Activated CD8-positive, alpha-beta memory T cell treated with anti-CD3 and anti-CD28 coated beads, Interleukin-2, amount 50 U/mL, for 4 hours (primary cell): ENCODE data around the gene CLEC2L.

Experiments
- DNase-seq: peaks from one replicate; pipeline ENCODE4 v3.0.0-alpha.2; 2020

The CLEC2L gene

DNA sequence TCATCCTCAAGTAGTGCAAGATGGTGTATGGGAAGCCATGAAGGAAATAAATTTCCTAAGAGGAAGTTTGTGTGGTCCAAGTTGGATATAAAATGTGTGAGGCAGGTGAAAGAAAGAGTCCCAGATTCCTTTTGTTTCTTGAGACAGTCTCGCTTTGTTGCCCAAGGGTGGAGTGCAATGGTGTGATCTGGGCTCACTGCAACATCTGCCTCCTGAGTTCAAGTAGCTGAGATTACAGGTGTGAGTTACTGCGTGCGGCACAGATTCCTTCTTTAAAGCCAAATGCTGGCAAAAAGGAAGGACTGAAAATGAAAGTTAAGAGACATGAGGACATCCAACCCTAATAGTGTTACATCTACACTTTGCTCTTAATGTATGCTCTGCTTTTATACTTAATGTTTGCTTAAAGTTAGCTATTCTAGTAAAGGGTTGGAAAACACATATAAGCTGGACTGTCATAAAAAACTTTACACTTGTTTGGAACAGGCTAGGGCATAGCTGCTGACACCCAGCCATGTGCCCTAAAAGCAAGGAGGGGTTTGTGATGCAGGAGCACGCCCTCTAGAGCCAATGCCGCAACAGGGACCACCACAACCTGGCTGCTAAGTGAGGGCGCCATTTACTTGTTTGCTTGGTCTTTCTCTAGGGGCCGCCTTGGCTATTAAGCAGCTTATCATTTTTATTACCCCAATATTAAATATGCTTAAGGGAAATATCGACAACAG, 34.5 kb downstream of the CLEC2L start:
- DNase-seq, result no peak

DNA sequence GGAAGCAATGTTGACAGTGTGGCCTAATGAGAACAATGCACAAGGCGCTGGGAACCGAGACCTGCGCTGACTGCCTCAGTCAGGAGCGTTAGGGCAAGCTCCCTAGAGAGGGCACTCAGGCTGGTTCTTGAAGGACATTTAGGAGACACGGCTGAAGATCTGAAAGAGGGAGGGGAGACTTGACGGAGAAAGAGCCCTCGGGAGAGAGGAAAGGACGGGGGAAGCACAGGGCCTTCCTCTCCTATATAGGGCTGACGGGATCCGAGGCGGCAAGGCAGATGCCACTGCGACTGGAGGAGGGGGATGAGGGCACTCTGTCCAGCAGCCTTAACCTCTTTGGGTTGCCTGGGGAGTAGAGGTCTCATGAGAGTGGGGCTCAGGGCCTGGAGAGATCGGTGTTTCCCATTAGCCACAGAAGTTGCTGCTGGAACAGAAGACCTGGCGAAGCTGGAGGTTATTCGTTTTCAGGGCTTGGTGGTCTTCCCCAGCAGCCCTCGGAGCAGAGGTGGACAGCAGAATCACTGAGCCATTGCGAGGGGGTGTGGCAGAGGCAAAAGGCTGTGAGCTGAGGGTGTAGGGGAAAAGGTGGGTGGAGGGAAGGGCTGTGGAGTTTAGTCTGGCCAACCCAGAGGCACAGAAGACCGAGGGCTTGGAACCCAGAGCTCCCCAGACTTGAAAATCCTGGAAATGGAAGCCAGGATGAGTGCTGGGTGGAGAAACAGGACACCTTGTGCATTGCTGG, 36.0 kb downstream of the CLEC2L start:
- DNase-seq, result no peak

DNA sequence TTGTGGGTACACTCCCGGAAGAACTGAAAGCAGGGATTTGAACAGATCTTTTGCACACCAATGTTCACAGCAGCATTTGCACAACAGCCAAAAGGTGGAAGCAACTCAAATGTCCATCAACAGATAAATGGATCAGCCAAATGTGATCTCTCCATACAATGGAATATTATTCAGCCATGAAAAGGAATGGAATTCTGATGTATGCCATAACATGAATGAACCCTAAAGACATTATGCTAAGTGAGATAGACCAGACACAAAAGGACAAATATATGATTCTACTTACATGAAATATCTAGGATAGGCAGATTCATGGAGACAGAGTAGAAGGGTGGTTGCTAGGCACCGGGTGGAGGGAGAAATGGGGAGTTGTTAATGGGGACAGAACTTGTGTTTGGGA, 36.7 kb downstream of the CLEC2L start:
- no peak for DNase-seq

DNA sequence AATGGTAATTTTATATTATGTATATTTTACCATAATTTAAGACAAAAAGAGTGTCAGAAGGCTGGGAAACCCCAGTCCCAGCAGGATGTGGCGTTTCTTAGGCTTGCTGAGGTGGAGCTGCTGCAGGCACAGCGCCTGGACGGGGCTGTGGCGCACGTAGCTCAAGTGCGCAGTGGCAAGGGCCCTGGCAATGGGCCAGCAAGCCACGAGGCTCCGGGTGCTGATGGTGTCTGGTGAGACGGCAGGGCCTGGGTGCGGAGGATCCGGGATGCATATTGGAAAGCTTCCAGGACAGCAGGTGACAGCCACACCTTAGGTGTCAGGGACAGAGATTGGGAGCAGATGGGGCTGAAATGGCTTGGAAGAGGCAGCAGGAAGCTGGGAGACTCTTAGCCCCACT, 37.2 kb downstream of the CLEC2L start:
- DNase-seq, result no peak

DNA sequence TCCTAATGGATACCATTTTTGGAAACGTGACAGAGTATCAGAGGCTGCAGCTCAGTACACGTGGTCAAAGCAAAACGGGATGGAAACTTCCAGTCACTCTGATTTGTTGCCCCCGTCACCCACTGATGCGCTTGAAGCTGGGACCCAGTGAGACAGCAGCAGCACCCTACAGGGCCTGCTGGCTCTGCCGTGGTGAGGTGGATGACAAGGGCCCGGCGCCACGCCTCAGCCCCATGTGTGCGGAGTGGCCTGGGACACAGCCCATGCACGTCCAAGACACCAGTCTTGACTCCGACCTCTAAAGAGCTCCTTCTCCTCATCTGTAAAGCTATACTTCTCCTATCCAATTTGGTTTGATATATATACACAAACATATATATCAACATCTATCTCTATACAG, 39.0 kb downstream of the CLEC2L start:
- no peak for DNase-seq

DNA sequence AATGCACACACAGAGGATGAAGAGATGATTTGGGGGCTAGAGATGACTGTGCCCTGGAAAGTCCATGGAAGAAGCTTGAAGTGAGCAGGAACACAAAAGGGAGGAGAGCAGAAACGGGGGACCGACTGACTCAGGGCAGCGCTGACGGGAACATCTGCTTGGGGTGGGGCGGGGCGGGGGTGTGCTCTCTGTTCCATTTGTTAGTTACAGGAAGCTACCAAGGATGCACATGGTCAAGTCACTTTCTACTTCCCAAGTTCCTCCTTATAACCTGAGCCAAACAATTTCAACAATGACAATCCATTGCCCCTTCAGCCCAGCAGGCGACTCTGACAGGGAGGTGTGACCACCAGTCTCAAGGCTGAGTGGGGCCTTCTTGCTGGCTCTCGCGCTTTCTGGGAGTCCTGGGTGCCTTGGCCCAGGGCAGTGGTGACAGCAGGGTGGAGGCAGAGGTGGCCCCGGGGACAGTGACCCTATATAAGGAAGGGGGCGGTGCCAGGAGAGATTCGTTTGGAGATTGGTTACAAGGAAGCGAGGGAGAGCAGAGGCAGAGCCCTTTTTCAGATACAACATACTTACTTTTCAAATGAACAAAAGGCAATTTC, 39.6 kb downstream of the CLEC2L start:
- DNase-seq, result no peak

DNA sequence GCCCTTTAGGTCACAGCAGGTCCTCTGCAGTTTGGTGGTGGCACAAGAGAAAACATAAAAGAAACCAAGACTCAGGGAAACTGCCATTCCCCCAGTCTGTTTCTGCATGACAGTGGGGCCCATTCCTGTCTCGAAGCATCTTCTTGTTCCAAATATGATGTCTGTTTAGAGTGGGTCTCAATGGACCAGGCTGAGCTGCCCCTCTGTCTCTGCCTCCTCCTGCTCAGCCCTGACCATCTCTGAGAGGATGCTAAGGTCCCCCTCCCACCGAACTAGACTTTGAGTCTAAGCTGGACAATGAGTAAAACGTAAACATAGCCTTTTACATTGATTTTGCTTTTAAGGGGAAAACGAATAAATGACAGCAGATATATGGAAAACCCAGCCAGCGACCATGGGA, 40.4 kb downstream of the CLEC2L start:
- no peak for DNase-seq

DNA sequence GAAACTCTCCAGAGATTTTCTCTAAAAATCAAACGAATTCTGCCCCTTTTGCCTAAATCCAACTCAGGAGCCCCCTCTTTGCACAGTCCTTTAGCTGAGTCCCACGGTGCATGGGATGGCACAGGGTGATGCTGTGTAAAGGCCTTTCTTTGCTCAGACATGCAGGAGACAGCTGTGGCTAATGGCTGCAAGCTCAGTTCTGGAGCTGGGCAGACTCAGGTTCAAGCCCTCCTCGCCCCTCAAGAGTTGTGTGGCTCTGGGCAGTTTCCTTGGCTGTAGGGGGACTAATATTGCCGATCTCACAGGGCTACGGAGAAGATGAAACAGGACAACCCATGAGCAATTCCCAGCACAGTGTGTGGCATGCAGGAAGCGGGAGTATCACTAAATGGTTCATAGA, 42.6 kb downstream of the CLEC2L start:
- no peak for DNase-seq

DNA sequence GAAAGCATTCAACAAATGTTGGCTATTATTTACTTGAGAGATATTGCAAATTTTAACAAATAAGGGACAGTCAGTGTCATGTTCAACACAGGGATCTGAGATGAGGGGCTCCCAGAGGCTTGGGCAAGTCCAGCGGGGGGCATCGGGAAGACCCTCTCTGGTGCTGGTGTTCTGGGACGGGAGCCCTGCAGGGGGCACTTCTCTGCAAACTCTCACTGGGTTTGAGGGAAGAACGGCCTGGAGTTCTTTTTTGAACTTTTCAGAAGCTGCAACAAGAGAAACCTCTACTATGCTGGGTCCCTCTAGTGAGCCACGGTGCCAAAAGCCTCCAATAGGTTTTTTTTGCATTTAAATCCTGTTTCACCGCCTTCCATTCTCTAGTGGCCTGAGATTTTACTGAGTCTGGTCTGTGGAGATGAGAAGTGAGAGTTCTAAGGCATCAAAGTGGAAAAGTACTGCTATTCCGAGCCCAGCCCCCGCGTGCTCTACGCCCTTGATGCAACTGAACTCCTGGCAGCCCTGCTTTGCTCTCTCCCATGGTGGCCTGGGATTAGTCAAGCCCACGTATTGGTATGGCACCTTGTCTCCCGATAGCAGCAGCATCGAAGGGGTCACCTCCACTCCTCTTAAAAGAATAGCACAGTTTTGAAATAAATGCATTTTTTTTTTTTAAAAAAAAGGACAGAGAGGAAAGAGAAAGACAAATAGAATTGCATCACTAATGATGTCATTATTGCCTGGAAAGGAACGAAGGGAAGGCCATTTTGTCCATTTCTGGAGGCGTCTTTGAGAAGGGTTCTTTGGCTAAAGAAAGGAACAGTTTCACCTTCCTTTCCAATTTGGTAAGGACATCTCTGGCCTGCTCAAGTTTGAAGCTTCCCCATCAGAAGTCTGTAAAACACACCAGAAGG, 43.5 kb downstream of the CLEC2L start:
- no peak for DNase-seq

DNA sequence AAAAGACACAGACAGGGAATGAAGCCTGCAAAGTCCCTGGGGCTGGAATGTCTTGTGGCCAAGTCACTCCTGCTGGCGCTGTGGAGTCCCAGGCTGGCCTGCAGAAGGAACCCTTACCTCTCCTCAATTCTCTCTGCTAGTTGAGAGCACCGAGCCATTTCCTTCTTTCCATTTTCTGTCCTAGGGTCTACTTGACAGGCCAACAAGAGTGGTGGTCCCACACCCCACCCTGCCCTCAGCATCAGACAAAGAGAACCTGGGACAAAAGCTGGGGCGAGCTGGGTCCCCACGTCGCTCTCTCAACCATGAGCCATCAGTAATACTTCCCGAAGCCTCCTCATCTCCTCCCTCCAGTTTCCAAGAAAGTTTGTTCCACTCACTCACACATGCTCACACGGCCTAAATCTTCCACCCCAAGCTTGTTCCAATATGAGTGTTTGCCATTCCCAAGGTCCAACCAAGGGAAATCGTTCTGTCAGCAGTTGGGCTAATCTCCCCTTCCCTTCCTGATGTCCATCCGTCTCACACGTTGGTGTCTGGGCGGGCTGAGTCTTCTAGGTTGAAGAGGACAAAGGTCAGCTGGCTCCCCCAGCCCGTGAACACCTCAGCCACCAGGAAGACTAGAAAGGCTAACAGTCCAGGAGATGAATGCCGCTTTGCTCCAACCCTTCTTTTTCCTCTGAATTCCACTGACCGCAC, 44.3 kb downstream of the CLEC2L start:
- DNase-seq, result no peak

DNA sequence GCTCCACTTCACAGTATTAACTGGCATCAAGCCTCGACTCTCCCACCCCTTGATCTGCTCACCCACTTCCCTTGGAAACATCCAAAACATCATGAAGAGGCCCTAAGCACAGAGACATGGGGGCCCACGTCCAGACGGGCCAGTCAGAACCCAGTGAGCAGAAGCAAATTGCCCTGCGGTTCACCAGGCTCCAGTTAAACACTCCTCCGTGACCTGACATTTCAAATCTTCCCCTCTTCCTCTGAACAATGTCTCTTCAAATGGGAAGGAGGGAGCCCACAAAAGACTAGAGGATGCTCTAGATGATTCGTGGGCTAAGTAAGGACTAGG, 44.8 kb downstream of the CLEC2L start:
- DNase-seq, result no peak

DNA sequence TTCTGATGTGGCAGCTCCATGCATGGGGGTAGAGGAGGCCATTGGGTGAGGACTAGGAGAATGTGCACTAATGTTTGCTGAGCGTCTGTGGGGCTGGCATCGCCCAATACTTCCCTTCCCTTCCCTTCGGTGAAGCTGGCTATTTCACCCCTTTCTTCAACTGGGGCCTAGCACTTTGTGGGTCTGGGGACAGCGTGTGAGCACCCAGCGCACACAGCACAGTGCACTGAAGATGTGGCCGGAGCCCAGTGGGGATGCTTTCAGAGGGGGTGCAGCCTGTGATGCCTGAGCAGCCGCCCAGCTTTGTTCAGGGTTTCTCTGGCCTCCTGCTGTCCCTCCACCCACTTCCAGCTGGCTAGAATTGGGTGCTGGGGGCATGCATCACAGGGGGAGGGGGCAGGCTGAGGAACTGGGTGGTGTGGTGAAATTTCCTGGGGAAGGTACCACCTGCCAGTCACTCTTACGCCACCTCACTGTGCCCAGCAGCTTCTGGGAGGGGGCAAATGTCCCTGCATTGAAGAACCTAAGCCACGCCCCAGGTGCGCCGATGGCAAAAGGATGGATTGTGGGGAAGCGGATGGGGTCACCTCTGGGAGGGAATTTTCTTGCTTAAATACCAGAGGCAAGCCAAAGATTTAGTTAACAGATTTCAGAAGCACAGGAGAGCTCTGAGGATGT, 45.5 kb downstream of the CLEC2L start:
- no peak for DNase-seq

DNA sequence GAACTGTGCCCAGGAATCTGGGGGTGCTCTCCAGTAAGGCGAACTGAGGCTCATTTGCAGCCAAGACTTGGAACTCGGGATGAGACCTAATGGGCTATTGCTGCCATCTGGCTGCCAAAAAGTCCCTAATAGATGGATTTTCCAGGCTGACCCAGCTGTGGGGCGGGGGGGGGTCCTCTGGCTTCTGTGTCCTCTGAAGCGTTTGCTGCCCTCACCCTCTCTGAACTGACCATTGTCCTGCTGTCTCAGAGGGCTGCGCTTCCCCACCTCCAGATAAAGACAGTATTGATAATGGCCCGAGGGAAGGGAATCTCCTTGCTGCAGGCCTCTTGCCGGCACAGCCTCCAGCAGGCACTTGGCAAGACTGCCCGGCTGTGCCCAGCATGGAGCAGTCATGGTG, 46.6 kb downstream of the CLEC2L start:
- no peak for DNase-seq

DNA sequence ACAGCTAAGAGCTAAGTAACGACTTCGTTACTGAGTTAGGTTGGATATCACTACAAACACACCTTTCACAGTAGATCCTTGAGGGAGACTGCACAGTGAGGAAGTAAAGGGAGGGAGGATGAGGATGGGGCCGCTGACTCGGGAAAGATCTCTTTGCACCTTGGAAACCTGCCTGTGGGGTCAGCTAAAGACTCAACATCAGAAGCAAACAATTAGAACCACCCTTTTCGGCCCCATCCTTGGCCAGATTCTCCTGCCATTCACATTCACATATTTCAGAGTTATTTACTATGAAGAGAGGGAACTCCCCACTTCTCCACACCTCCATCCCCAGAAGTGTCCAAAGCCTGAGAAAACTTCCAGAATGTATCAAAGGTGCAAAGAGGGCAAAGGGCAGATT, 47.1 kb downstream of the CLEC2L start:
- no peak for DNase-seq

DNA sequence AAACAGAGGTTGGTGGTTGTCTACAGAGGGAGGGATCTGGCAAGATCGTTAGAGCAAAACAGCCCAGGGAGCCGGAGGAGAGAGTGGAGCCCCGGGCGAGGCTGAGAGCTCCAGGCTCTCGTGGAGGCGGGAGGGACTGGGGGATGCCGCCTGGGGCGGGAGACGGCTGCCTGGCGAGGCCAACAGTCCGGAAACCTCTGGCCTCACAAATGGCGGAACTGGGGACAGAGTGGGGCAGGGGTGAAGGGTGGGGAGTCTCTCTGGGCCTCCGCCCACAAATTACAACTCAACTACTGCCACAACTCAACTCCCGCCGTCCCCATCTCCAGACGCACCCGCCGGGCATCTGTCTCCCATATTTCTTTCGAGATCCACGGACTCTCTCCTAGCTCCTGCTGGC, 47.7 kb downstream of the CLEC2L start:
- DNase-seq, result no peak

DNA sequence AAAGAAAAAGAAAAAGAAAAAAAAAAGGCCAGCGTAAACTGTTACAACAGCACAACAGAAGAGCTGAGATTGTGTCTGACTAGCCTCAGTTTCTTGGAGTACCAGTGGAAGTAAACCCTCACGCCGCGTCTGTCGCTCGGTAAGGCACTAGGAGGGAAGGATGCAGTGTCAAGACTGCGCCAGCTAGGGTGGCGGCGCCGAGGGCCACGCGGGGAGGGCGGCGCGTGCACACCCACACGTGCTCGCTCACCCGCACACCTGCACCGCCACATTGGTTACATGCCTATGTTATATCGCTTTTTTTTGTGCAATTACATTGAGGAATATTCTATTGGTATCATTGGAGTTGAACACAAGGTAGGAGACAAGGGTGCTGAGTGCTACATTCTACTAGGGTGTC, 48.2 kb downstream of the CLEC2L start:
- DNase-seq, result no peak

DNA sequence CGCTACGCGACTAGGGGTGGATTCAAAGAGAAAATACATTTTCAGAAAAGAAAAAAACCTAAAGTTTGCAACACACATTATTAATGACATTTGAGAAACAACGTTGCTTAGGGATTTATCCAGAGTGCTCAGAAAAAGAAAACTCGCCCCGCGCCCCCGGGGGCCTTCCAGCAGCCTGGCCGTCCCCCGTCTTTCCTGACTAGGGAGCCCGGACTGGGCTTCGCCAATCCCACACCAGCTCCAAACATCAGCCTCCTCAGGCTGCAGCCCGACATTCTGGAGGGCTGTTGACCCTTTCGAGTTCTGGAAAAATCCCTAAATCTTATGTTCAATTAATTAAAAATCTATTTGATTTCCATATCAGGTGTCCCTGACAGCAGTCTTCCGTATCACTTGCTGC, 48.6 kb downstream of the CLEC2L start:
- DNase-seq, result no peak

DNA sequence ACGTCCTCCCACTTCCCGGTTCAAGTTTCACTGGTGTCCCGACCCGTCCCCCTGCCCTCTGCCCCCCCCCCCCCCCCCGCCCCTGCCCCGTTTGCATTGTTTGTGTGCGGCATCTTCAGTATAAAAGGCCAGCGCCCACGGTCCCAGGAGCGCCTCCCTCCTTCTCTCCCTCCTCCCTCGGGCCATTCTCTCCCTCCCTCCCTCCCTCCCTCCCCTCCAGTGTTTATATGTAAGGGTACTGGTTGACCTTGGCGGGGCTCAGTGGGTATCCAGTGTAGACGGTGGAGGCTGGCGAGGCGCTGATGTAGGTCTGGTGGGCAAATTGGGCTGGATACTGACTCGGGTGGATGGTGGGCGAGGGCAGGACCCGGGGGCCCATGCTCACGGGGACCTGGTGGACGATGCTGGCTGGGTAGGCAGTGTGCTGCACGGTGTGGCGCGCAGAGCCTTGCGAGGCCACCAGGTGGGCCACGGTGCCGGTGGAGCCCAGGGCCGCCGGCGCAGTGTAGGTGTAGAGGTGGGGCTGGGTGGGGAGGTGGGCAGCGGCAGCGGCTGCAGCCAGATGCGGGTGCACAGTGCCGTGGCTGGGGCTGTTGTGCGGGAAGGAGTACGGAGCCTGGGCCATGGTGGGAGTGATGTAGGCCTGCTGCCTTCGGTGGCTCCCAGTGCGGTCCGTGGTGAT, 49.4 kb downstream of the CLEC2L start:
- DNase-seq, result no peak

DNA sequence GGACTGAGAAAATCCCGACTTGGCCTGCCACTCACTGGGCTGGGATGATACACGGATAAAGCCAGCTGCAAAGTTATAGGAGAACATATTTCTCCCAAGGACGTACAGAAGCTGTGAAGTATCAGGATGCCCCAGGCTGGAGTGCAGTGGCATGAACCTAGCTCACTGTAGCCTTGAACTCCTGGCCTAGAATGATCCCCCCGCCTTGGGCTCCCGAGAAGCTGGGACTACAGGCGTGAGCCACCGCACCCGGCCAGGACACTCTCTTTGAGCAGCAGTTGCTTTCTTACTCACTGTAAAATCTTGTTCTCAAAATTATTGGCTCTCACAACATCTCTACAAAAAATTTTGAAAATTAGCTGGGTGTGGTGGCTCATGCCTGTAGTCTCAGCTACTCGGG, 50.4 kb downstream of the CLEC2L start:
- no peak for DNase-seq

DNA sequence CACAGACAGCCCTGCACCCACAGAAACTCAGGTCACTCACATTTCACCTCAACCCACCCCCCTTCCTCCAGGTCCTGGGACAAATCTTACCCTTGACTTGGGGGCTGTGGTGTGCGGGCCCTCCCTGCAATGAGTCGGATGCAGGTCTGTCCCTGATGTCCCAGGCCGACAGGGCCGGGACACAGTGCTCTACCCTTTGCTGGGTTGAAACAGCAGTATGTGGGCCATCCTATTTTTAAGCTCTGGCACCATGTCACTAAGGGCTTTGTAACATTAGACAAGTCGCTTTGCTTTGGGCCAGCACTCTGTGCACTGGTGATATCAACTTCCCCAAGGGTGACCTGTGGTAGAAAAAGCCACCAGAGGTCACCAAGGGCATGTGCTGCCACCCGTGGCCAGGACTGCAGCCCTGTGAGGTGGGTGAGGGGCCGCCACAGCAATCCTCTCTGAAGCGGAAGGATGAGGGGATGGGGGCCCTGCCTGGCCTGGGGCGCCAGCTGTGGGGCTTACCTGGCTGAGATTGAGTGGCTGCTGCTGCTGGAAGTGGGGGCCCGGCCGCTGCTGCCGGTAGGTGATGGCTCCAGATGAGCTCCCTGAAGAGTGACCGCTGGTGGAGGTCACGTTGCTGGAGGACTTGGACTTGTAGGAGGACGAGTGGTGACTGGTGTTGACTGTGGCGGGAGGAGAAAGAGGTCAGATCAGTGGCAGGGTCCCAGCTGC, 51.3 kb downstream of the CLEC2L start:
- DNase-seq, result no peak

DNA sequence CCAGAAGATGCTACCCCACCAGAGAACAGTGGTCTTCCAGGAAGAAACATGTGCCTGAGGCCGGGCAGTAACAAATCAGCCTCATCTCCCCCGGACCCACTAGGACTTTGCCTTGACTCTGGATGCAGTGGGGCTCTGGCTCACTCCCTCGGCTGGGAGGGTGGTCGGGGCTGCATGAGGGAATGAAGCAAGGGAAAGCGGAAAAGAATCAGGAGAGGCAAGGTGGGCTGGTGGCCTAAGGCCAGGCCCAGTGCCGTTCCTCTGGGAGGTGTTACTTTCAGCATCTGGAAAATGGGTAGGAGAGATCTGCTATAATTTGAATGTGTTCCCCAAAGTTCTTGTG, 51.8 kb downstream of the CLEC2L start:
- no peak for DNase-seq
